HEK293 (cell line): Measurements from ENCODE around the gene ITGA4.

Source experiments
- CTCF ChIA-PET: fragments of 350-600 bp; formaldehyde crosslinking; extraction: SDS; loops from one replicate; lab custom pipeline; 2021; ENCODE audit warnings: antibody characterized with exemption; lab: Yijun Ruan, JAX
- POLR2A ChIA-PET: fragments of 300-600 bp; formaldehyde crosslinking; extraction: SDS; loops from one replicate; lab custom pipeline; 2020; ENCODE audit warnings: antibody characterized with exemption, inconsistent platforms; lab: Yijun Ruan, JAX
- H3K27ac ChIP-seq: fragments of 200-500 bp; sonication (Bioruptor generic); 2 replicates; pipeline ENCODE4 v1.5.1; 2014; ENCODE audit warnings: low read depth, low read length, control low read depth, inconsistent platforms; ENCODE audit errors: extremely low read depth
- H3K36me3 ChIP-seq, 2 experiments: fragments of 200-500 bp in 1 of 2; sonication (Bioruptor generic) in 1 of 2; 1 replicate in 1 of 2; 2 replicates in 1 of 2; pipeline ENCODE4 v1.5.1; 2014 to 2017; ENCODE audit warnings: inconsistent platforms in 2 of 2, low read length in 2 of 2; ENCODE audit not compliant: control insufficient read depth in 2 of 2, insufficient read depth in 1 of 2
- H3K4me1 ChIP-seq: fragments of 200-500 bp; sonication (Bioruptor generic); 2 replicates; pipeline ENCODE4 v1.5.1; 2014; ENCODE audit warnings: mild to moderate bottlenecking, low read length, inconsistent platforms; ENCODE audit not compliant: control insufficient read depth, insufficient read depth
- H3K4me3 ChIP-seq: 2 replicates; pipeline ENCODE4 v1.5.1; 2011; ENCODE audit warnings: low read depth, mild to moderate bottlenecking, control low read depth, low read length, moderate library complexity
- H3K9me3 ChIP-seq: fragments of 200-500 bp; sonication (Bioruptor generic); 2 replicates; pipeline ENCODE4 v1.5.1; 2014; ENCODE audit warnings: low read depth, low read length, inconsistent platforms; ENCODE audit not compliant: control insufficient read depth, insufficient read depth
- ATF2 ChIP-seq: fragments of 450-650 bp; formaldehyde crosslinking; IDR thresholded peaks from 2 replicates; pipeline ENCODE4 v1.5.1; 2016; ENCODE audit warnings: missing biosample characterization, missing genetic modification characterization, low read depth
- BCL11A ChIP-seq: fragments of 450-650 bp; formaldehyde crosslinking; IDR thresholded peaks from 2 replicates; pipeline ENCODE4 v1.5.1; 2016; ENCODE audit warnings: low read depth, missing biosample characterization, missing genetic modification characterization
- KLF1 ChIP-seq: fragments of 450-650 bp; formaldehyde crosslinking; IDR thresholded peaks from 2 replicates; pipeline ENCODE4 v1.5.1; 2016; ENCODE audit warnings: missing biosample characterization, missing genetic modification characterization
- SALL2 ChIP-seq: fragments of 450-650 bp; formaldehyde crosslinking; IDR thresholded peaks from 2 replicates; pipeline ENCODE4 v1.5.0; 2017; ENCODE audit warnings: missing biosample characterization, mild to moderate bottlenecking, missing genetic modification characterization, borderline replicate concordance
- SCRT1 ChIP-seq: fragments of 450-650 bp; formaldehyde crosslinking; IDR thresholded peaks from 2 replicates; pipeline ENCODE4 v1.5.1; 2016; ENCODE audit warnings: missing biosample characterization, missing genetic modification characterization, borderline replicate concordance
- WT1 ChIP-seq: fragments of 450-650 bp; formaldehyde crosslinking; IDR thresholded peaks from 2 replicates; pipeline ENCODE4 v1.5.1; 2016; ENCODE audit warnings: missing biosample characterization, missing genetic modification characterization
- ZBTB1 ChIP-seq: fragments of 450-650 bp; formaldehyde crosslinking; IDR thresholded peaks from 2 replicates; pipeline ENCODE4 v1.5.1; 2016; ENCODE audit warnings: missing biosample characterization, missing genetic modification characterization
- ZBTB10 ChIP-seq: fragments of 450-650 bp; formaldehyde crosslinking; IDR thresholded peaks from 2 replicates; pipeline ENCODE4 v1.5.1; 2016; ENCODE audit warnings: missing biosample characterization, missing genetic modification characterization
- ZFHX2 ChIP-seq: fragments of 450-650 bp; formaldehyde crosslinking; conservative IDR thresholded peaks from 2 replicates; pipeline ENCODE4 v1.5.1; 2016; ENCODE audit warnings: missing biosample characterization, missing genetic modification characterization
- ZNF112 ChIP-seq: fragments of 450-650 bp; formaldehyde crosslinking; IDR thresholded peaks from 2 replicates; pipeline ENCODE4 v1.5.0; 2017; ENCODE audit warnings: missing biosample characterization, missing genetic modification characterization
- ZNF132 ChIP-seq: fragments of 450-650 bp; formaldehyde crosslinking; IDR thresholded peaks from 2 replicates; pipeline ENCODE4 v1.5.1; 2017; ENCODE audit warnings: missing biosample characterization, missing genetic modification characterization, borderline replicate concordance
- ZNF148 ChIP-seq: fragments of 450-650 bp; formaldehyde crosslinking; IDR thresholded peaks from 2 replicates; pipeline ENCODE4 v1.5.0; 2017; ENCODE audit warnings: missing biosample characterization, missing genetic modification characterization, borderline replicate concordance
- ZNF248 ChIP-seq: fragments of 450-650 bp; formaldehyde crosslinking; IDR thresholded peaks from 2 replicates; pipeline ENCODE4 v1.5.1; 2017; ENCODE audit warnings: missing biosample characterization, missing genetic modification characterization
- ZNF280C ChIP-seq: fragments of 450-650 bp; formaldehyde crosslinking; IDR thresholded peaks from 2 replicates; pipeline ENCODE4 v1.5.1; 2016; ENCODE audit warnings: missing biosample characterization, missing genetic modification characterization
- ZNF292 ChIP-seq: fragments of 450-650 bp; formaldehyde crosslinking; IDR thresholded peaks from 2 replicates; pipeline ENCODE4 v1.5.1; 2016; ENCODE audit warnings: low read depth, missing biosample characterization, missing genetic modification characterization, borderline replicate concordance
- ZNF404 ChIP-seq: fragments of 450-650 bp; formaldehyde crosslinking; IDR thresholded peaks from 2 replicates; pipeline ENCODE4 v1.5.1; 2017; ENCODE audit warnings: missing biosample characterization, missing genetic modification characterization
- ZNF473 ChIP-seq: fragments of 450-650 bp; formaldehyde crosslinking; IDR thresholded peaks from 2 replicates; pipeline ENCODE4 v1.5.1; 2017; ENCODE audit warnings: missing biosample characterization, missing genetic modification characterization
- ZNF529 ChIP-seq: fragments of 450-650 bp; formaldehyde crosslinking; IDR thresholded peaks from 2 replicates; pipeline ENCODE4 v1.5.1; 2017; ENCODE audit warnings: missing genetic modification characterization, missing biosample characterization; ENCODE audit not compliant: insufficient replicate concordance
- ZNF555 ChIP-seq: fragments of 450-650 bp; formaldehyde crosslinking; conservative IDR thresholded peaks from 2 replicates; pipeline ENCODE4 v1.5.1; 2017; ENCODE audit warnings: missing biosample characterization, mild to moderate bottlenecking, missing genetic modification characterization, inconsistent platforms
- ZNF560 ChIP-seq: fragments of 450-650 bp; formaldehyde crosslinking; IDR thresholded peaks from 2 replicates; pipeline ENCODE4 v1.5.1; 2017; ENCODE audit warnings: missing biosample characterization, missing genetic modification characterization, borderline replicate concordance
- ZNF600 ChIP-seq: fragments of 450-650 bp; formaldehyde crosslinking; IDR thresholded peaks from 2 replicates; pipeline ENCODE4 v1.5.1; 2016; ENCODE audit warnings: missing biosample characterization, missing genetic modification characterization
- ZNF623 ChIP-seq: fragments of 450-650 bp; formaldehyde crosslinking; IDR thresholded peaks from 2 replicates; pipeline ENCODE4 v1.5.1; 2016; ENCODE audit warnings: missing biosample characterization, missing genetic modification characterization
- ZNF645 ChIP-seq: fragments of 450-650 bp; formaldehyde crosslinking; IDR thresholded peaks from 2 replicates; pipeline ENCODE4; 2016; ENCODE audit warnings: missing biosample characterization, missing genetic modification characterization
- ZNF660 ChIP-seq: fragments of 450-650 bp; IDR thresholded peaks from 2 replicates; pipeline ENCODE4 v1.5.1; 2018; ENCODE audit warnings: missing biosample characterization, mild to moderate bottlenecking, missing genetic modification characterization
- ZXDB ChIP-seq: fragments of 450-650 bp; formaldehyde crosslinking; IDR thresholded peaks from 2 replicates; pipeline ENCODE4 v1.5.1; 2016; ENCODE audit warnings: missing biosample characterization, missing genetic modification characterization

Gene ITGA4

GRCh38 chr2:181558371-181558770 is 101.2 kb downstream of the ITGA4 start:
- POLR2A ChIA-PET, result no interaction called here
- Histone ChIP-seq H3K27ac (no peak overlapping the region), H3K9me3 (no peaks in the 10 kb centered on the region), H3K36me3 (no peaks in the 10 kb centered on the region), H3K4me3 (no peak overlapping the region), H3K4me1 (0 out of 2 replicates have a peak, but pooled peaks cover 3% of the 10 kb centered on the region)
- TF ChIP-seq SCRT1 (tag by site-specific recombination) (no peak), ZNF645 (no peak), ATF2 (tag by site-specific recombination) (no peak), ZNF112 (tag by site-specific recombination) (no peak), ZBTB1 (tag by site-specific recombination) (no peak), ZXDB (tag by site-specific recombination) (no peak), ZNF280C (tag by site-specific recombination) (no peak), BCL11A (no peak), ZNF600 (tag by site-specific recombination) (no peak), ZNF248 (tag by site-specific recombination) (no peak), ZNF473 (tag by site-specific recombination) (no peak), ZNF292 (tag by site-specific recombination) (no peak), ZNF623 (no peak), ZNF560 (no peak), ZNF660 (tag by site-specific recombination) (no peak), ZNF555 (tag by site-specific recombination) (no peak), ZNF404 (tag by site-specific recombination) (no peak), ZBTB10 (tag by site-specific recombination) (no peak)
- CTCF ChIA-PET, result interaction anchor here (1.1 kb wide), 1 partner anchor 15 kb away, joined by 3 read pairs; no protein-coding TSS in a partner anchor

- POLR2A ChIA-PET, result no interaction called here
- Histone ChIP-seq H3K4me3 (no peak overlapping the region), H3K4me1 (no peaks in the 10 kb centered on the region), H3K27ac (no peak overlapping the region), H3K36me3 (no peaks in the 10 kb centered on the region), H3K9me3 (no peaks in the 10 kb centered on the region)
- CTCF ChIA-PET, result no interaction called here
- TF ChIP-seq ZNF132 (tag by site-specific recombination), result no peak
- TF ChIP-seq ZFHX2 (tag by site-specific recombination), result no peak
- TF ChIP-seq ZNF148 (tag by site-specific recombination), result no peak
- no peak for TF ChIP-seq KLF1
- TF ChIP-seq ZNF529, result no peak
- TF ChIP-seq WT1 (tag by site-specific recombination), result no peak
- no peak for TF ChIP-seq SALL2 (tag by site-specific recombination)
These were observed 106.0 kb downstream of the ITGA4 start for GRCh38 chr2:181563101-181563692.
